GM23338 (cell line): Measurements from ENCODE around the gene GARS1. TPM values are rescaled to one million over a fixed set of nuclear protein-coding genes. Genes with fewer than 3 reads are reported as not detected.
A peak's percentile ranks its signal among the peaks of the same experiment; 100 is the strongest.

Source experiments
- ATAC-seq: fragments of 200-7000 bp; cut with Tn5 transposase; 3 replicates; pipeline ENCODE4 v1.9.1; 2020
- DNase-seq: peaks from one replicate; pipeline ENCODE4 v3.0.0-alpha.2; 2015; ENCODE audit warnings: low spot score
- H2AFZ ChIP-seq: fragments of 200-600 bp; sonication (generic); 2 replicates; pipeline ENCODE4 v1.8.0; 2016; ENCODE audit warnings: antibody characterized with exemption, mild to moderate bottlenecking, moderate library complexity
- H3F3A ChIP-seq: fragments of 200-600 bp; sonication (generic); replicated peaks from 2 replicates; pipeline ENCODE4 v1.8.0; 2017; ENCODE audit warnings: antibody characterized with exemption, mixed run types, low read depth
- H3K27ac ChIP-seq: fragments of 200-600 bp; sonication (generic); 2 replicates; pipeline ENCODE4 v1.6.1; 2016; ENCODE audit warnings: low read depth
- H3K27me3 ChIP-seq: fragments of 200-600 bp; sonication (generic); 2 replicates; pipeline ENCODE4 v1.8.0; 2016; ENCODE audit warnings: mild to moderate bottlenecking, mixed run types, moderate library complexity; ENCODE audit not compliant: insufficient read depth
- H3K36me3 ChIP-seq: fragments of 200-600 bp; sonication (generic); 2 replicates; pipeline ENCODE4 v1.8.0; 2016; ENCODE audit warnings: mild to moderate bottlenecking; ENCODE audit not compliant: insufficient read depth
- H3K4me1 ChIP-seq: fragments of 200-600 bp; sonication (generic); 2 replicates; pipeline ENCODE4 v1.8.0; 2016; ENCODE audit warnings: mild to moderate bottlenecking, moderate library complexity; ENCODE audit not compliant: insufficient read depth
- H3K4me2 ChIP-seq: fragments of 200-600 bp; sonication (generic); 2 replicates; pipeline ENCODE4 v1.7.1; 2017; ENCODE audit warnings: mixed run types
- H3K4me3 ChIP-seq: fragments of 200-600 bp; sonication (generic); 2 replicates; pipeline ENCODE4 v1.6.1; 2016; ENCODE audit warnings: mixed run types
- H3K79me2 ChIP-seq: fragments of 200-600 bp; sonication (generic); replicated peaks from 2 replicates; pipeline ENCODE4 v1.8.0; 2017; ENCODE audit warnings: mild to moderate bottlenecking; ENCODE audit not compliant: insufficient read depth
- H3K9me2 ChIP-seq: fragments of 200-600 bp; sonication (generic); 2 replicates; pipeline ENCODE4 v1.8.0; 2017; ENCODE audit not compliant: insufficient read depth
- H4K20me1 ChIP-seq: fragments of 200-600 bp; sonication (generic); replicated peaks from 2 replicates; pipeline ENCODE4 v1.8.0; 2017; ENCODE audit warnings: mild to moderate bottlenecking; ENCODE audit not compliant: insufficient read depth
- H3K27ac Mint-ChIP-seq: 2 replicates; pipeline ENCODE4 v1.8.0; 2020; ENCODE audit warnings: inconsistent platforms, mild to moderate bottlenecking, moderate library complexity, mixed read lengths
- H3K27me3 Mint-ChIP-seq: 3 replicates; pipeline ENCODE4 v1.8.0; 2022; ENCODE audit warnings: low read depth, mild to moderate bottlenecking, moderate library complexity, mixed read lengths, inconsistent platforms; ENCODE audit not compliant: insufficient read depth, poor library complexity
- H3K36me3 Mint-ChIP-seq: 3 replicates; pipeline ENCODE4 v1.8.0; 2021; ENCODE audit warnings: low read depth, mild to moderate bottlenecking, inconsistent platforms, moderate library complexity, mixed read lengths
- H3K4me1 Mint-ChIP-seq: 3 replicates; pipeline ENCODE4 v1.8.0; 2020; ENCODE audit warnings: mild to moderate bottlenecking, inconsistent platforms, mixed read lengths
- H3K4me3 Mint-ChIP-seq: 3 replicates; pipeline ENCODE4 v1.8.0; 2021; ENCODE audit warnings: moderate library complexity, mild to moderate bottlenecking, inconsistent platforms, mixed read lengths
- H3K9me3 Mint-ChIP-seq: 3 replicates; pipeline ENCODE4 v1.8.0; 2020; ENCODE audit warnings: moderate library complexity, mild to moderate bottlenecking, inconsistent platforms, mixed read lengths
- CREB1 ChIP-seq: fragments of 250-450 bp; sonication (Bioruptor Pico); IDR thresholded peaks from 2 replicates; pipeline ENCODE4 v1.5.0; 2020; ENCODE audit warnings: low read depth, mild to moderate bottlenecking, moderate library complexity
- CTCF ChIP-seq, 2 experiments: fragments of 200-600 bp in 1 of 2; sonication (generic) in 1 of 2; conservative IDR thresholded peaks; 2 replicates each; pipeline versions ENCODE4 v1.5.1 to v1.6.1; 2016 to 2017; ENCODE audit warnings: antibody characterized with exemption in 2 of 2, low read depth in 2 of 2, mild to moderate bottlenecking in 2 of 2, moderate library complexity in 1 of 2
- ETS1 ChIP-seq: IDR thresholded peaks from 2 replicates; pipeline ENCODE4 v1.6.1; 2016; ENCODE audit warnings: antibody characterized with exemption
- EZH2 ChIP-seq: fragments of 200-600 bp; sonication (generic); IDR thresholded peaks from one replicate; pipeline ENCODE4 v1.8.0; 2017; ENCODE audit warnings: antibody characterized with exemption, mild to moderate bottlenecking, low read depth; ENCODE audit not compliant: unreplicated experiment
- EZH2phosphoT487 ChIP-seq: fragments of 200-600 bp; sonication (generic); IDR thresholded peaks from one replicate; pipeline ENCODE4 v1.8.1; 2018; ENCODE audit warnings: antibody characterized with exemption; ENCODE audit not compliant: unreplicated experiment
- JUNB ChIP-seq: IDR thresholded peaks from one replicate; pipeline ENCODE4 v1.6.1; 2016; ENCODE audit warnings: antibody characterized with exemption; ENCODE audit not compliant: unreplicated experiment
- NANOG ChIP-seq: IDR thresholded peaks from 2 replicates; pipeline ENCODE4 v1.6.1; 2016; ENCODE audit warnings: antibody characterized with exemption, borderline replicate concordance
- POLR2AphosphoS5 ChIP-seq: IDR thresholded peaks from 2 replicates; pipeline ENCODE4 v1.6.1; 2016; ENCODE audit warnings: antibody characterized with exemption, low read depth
- REST ChIP-seq: IDR thresholded peaks from one replicate; pipeline ENCODE4 v1.6.1; 2018; ENCODE audit warnings: antibody characterized with exemption; ENCODE audit not compliant: unreplicated experiment
- STAT1 ChIP-seq: IDR thresholded peaks from one replicate; pipeline ENCODE4 v1.6.1; 2016; ENCODE audit warnings: antibody characterized with exemption; ENCODE audit not compliant: unreplicated experiment
- ZNF114 ChIP-seq: fragments of 250-450 bp; sonication (Bioruptor Pico); IDR thresholded peaks from 2 replicates; pipeline ENCODE4 v1.5.0; 2020; ENCODE audit warnings: mild to moderate bottlenecking, moderate library complexity
- ZNF331 ChIP-seq: fragments of 250-450 bp; sonication (Bioruptor Pico); IDR thresholded peaks from 2 replicates; pipeline ENCODE4 v1.5.0; 2020; ENCODE audit warnings: low read depth, mild to moderate bottlenecking, moderate library complexity
- ZNF462 ChIP-seq: fragments of 250-450 bp; sonication (Bioruptor Pico); IDR thresholded peaks from 2 replicates; pipeline ENCODE4 v1.5.0; 2020; ENCODE audit warnings: mild to moderate bottlenecking, moderate library complexity
- polyA plus RNA-seq: library from polyadenylated mRNA; unstranded; fragments of >200 nt; fragmentation: Nextera tagmentation; extraction: Ambion mirVana; gene quantifications from 2 replicates; pipeline ENCODE4 v1.2.1, GENCODE V29; 2016
- total RNA-seq: library from RNA; depleted of rRNA; stranded (reverse); fragments of >200 nt; shearing (Covaris generic); gene quantifications from 2 replicates; pipeline ENCODE4 v1.2.3, GENCODE V29; 2014

GARS1 gene
- total and polyA plus RNA-seq, 2 experiments from 2014 or later, result 207 to 241 TPM

GRCh38 chr7:30556840-30557239 lies 37.8 kb upstream of the GARS1 start:
- Histone ChIP-seq H3K27me3 (no peaks in the 10 kb centered on the region), H3K9me2 (peaks cover 6% of the 10 kb centered on the region; the same call in 1 of the 2 replicates), H2AFZ (no peak overlapping the region), H3F3A (no peaks in the 10 kb centered on the region), H3K4me2 (no peak overlapping the region), H3K79me2 (no peaks in the 10 kb centered on the region), H3K4me3 (no peak overlapping the region), H3K27ac (no peak overlapping the region), H3K4me1 (peaks cover 9% of the 10 kb centered on the region), H4K20me1 (no peaks in the 10 kb centered on the region), H3K36me3 (no peaks in the 10 kb centered on the region)
- TF ChIP-seq POLR2AphosphoS5 (no peak), ZNF462 (CRISPR knock-in tag) (no peak), CTCF (conservative IDR thresholded peaks at IDR 0.05; ENCODE audit: low read depth in 2 of 2) (no peak), STAT1 (no peak), NANOG (no peak), ZNF331 (CRISPR knock-in tag) (no peak), JUNB (no peak), EZH2 (no peak), ZNF114 (CRISPR knock-in tag) (no peak), ETS1 (no peak), EZH2phosphoT487 (no peak), REST (no peak), CREB1 (CRISPR knock-in tag) (no peak)
- ATAC-seq, result peak; percentile 89
- Mint-ChIP-seq H3K4me3 (no peak overlapping the region), H3K4me1 (no peaks in the 10 kb centered on the region), H3K27ac (no peak overlapping the region), H3K36me3 (peaks cover 2% of the 10 kb centered on the region; the same call in 1 of the 3 replicates), H3K27me3 (no peaks in the 10 kb centered on the region), H3K9me3 (no peaks in the 10 kb centered on the region)
- DNase-seq, result peak; percentile 80
